Measurements from ENCODE around the gene TIGD7.

DNA sequence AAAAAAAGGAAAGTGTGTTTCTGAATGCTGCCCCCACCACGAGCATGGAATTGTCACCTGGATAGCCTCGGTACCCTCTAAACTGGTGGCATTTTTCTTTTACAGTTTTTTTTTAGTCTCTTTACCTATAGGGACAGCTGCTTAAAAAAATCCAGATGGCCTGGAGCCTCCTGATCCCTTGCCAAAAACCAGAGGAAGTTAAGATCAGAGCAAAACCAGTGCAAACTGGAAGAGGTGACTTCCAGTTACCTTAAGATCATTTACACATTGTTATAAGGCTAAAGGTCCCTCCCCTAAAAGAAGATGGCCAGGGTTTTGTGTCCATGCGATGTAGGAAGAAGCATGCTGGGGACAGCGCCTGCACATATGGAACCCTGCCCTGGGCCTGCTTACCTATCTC, 52.3 kb downstream of the TIGD7 start:
- TF ChIP-seq, protein P1, sequence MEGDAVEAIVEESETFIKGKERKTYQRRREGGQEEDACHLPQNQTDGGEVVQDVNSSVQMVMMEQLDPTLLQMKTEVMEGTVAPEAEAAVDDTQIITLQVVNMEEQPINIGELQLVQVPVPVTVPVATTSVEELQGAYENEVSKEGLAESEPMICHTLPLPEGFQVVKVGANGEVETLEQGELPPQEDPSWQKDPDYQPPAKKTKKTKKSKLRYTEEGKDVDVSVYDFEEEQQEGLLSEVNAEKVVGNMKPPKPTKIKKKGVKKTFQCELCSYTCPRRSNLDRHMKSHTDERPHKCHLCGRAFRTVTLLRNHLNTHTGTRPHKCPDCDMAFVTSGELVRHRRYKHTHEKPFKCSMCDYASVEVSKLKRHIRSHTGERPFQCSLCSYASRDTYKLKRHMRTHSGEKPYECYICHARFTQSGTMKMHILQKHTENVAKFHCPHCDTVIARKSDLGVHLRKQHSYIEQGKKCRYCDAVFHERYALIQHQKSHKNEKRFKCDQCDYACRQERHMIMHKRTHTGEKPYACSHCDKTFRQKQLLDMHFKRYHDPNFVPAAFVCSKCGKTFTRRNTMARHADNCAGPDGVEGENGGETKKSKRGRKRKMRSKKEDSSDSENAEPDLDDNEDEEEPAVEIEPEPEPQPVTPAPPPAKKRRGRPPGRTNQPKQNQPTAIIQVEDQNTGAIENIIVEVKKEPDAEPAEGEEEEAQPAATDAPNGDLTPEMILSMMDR (IDR thresholded peaks at IDR 0.05; ENCODE audit: insufficient read depth, low read length), result no peak
- TF ChIP-seq, protein P2, sequence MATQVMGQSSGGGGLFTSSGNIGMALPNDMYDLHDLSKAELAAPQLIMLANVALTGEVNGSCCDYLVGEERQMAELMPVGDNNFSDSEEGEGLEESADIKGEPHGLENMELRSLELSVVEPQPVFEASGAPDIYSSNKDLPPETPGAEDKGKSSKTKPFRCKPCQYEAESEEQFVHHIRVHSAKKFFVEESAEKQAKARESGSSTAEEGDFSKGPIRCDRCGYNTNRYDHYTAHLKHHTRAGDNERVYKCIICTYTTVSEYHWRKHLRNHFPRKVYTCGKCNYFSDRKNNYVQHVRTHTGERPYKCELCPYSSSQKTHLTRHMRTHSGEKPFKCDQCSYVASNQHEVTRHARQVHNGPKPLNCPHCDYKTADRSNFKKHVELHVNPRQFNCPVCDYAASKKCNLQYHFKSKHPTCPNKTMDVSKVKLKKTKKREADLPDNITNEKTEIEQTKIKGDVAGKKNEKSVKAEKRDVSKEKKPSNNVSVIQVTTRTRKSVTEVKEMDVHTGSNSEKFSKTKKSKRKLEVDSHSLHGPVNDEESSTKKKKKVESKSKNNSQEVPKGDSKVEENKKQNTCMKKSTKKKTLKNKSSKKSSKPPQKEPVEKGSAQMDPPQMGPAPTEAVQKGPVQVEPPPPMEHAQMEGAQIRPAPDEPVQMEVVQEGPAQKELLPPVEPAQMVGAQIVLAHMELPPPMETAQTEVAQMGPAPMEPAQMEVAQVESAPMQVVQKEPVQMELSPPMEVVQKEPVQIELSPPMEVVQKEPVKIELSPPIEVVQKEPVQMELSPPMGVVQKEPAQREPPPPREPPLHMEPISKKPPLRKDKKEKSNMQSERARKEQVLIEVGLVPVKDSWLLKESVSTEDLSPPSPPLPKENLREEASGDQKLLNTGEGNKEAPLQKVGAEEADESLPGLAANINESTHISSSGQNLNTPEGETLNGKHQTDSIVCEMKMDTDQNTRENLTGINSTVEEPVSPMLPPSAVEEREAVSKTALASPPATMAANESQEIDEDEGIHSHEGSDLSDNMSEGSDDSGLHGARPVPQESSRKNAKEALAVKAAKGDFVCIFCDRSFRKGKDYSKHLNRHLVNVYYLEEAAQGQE (IDR thresholded peaks at IDR 0.05; ENCODE audit: insufficient replicate concordance, low read depth), result no peak
- TF ChIP-seq POLR2AphosphoS5 (IDR thresholded peaks at IDR 0.05; ENCODE audit: low read depth) (no peak), GABPA (IDR thresholded peaks at IDR 0.05; ENCODE audit: low read depth) (no peak), SPI1 (IDR thresholded peaks at IDR 0.05; ENCODE audit: borderline replicate concordance, low read depth) (no peak)
